H9 (cell line): ENCODE data around the gene MEGF9. TPM values are rescaled to one million over a fixed set of nuclear protein-coding genes. Genes with fewer than 3 reads are reported as not detected.

Experiments
- DNase-seq: peaks from one replicate; pipeline ENCODE4 v3.0.0-alpha.2; 2017
- H2AFZ ChIP-seq: one replicate; pipeline ENCODE4 v1.6.1; 2013; ENCODE audit warnings: mild to moderate bottlenecking, low read length, control low read depth, moderate library complexity
- H2AK5ac ChIP-seq: 2 replicates; pipeline ENCODE4 v1.6.1; 2013; ENCODE audit warnings: low read length, control low read depth, mixed read lengths; ENCODE audit not compliant: insufficient read length
- H2BK120ac ChIP-seq: one replicate; pipeline ENCODE4 v1.6.1; 2013; ENCODE audit warnings: low read depth, mild to moderate bottlenecking, low read length, control low read depth, inconsistent platforms; ENCODE audit not compliant: poor library complexity, severe bottlenecking
- H2BK12ac ChIP-seq: 2 replicates; pipeline ENCODE4 v1.6.1; 2013; ENCODE audit warnings: low read length, control low read depth, mixed read lengths, low read depth; ENCODE audit not compliant: insufficient read length
- H2BK15ac ChIP-seq: 2 replicates; pipeline ENCODE4 v1.6.1; 2013; ENCODE audit warnings: low read depth, low read length, control low read depth
- H2BK20ac ChIP-seq: one replicate; pipeline ENCODE4 v1.6.1; 2013; ENCODE audit warnings: low read depth, mild to moderate bottlenecking, low read length, control low read depth, inconsistent platforms; ENCODE audit not compliant: poor library complexity, severe bottlenecking
- H2BK5ac ChIP-seq: 2 replicates; pipeline ENCODE4 v1.6.1; 2013; ENCODE audit warnings: low read length, control low read depth, mixed read lengths; ENCODE audit not compliant: insufficient read length
- H3K14ac ChIP-seq: 2 replicates; pipeline ENCODE4 v1.6.1; 2013; ENCODE audit warnings: low read length, control low read depth; ENCODE audit not compliant: insufficient read depth
- H3K18ac ChIP-seq: 2 replicates; pipeline ENCODE4 v1.6.1; 2013; ENCODE audit warnings: low read depth, mild to moderate bottlenecking, mixed read lengths, low read length, control low read depth; ENCODE audit not compliant: insufficient read length
- H3K23ac ChIP-seq: 2 replicates; pipeline ENCODE4 v1.6.1; 2013; ENCODE audit warnings: low read length, control low read depth, mixed read lengths, low read depth; ENCODE audit not compliant: insufficient read length
- H3K23me2 ChIP-seq: 2 replicates; pipeline ENCODE4 v1.6.1; 2013; ENCODE audit warnings: low read depth, mild to moderate bottlenecking, mixed read lengths, low read length, control low read depth; ENCODE audit not compliant: insufficient read length, poor library complexity, severe bottlenecking
- H3K27ac ChIP-seq: 2 replicates; pipeline ENCODE4 v1.5.1; 2013; ENCODE audit warnings: low read length, control low read depth, mixed read lengths, low read depth; ENCODE audit not compliant: insufficient read length
- H3K27me3 ChIP-seq: 2 replicates; pipeline ENCODE4 v1.6.1; 2013; ENCODE audit warnings: low read length, control low read depth, inconsistent platforms; ENCODE audit not compliant: insufficient read depth
- H3K4ac ChIP-seq: 2 replicates; pipeline ENCODE4 v1.6.1; 2013; ENCODE audit warnings: low read depth, mild to moderate bottlenecking, control low read depth, inconsistent platforms, low read length, moderate library complexity
- H3K4me1 ChIP-seq: 2 replicates; pipeline ENCODE4 v1.6.1; 2013; ENCODE audit warnings: low read length, control low read depth, inconsistent platforms; ENCODE audit not compliant: insufficient read depth
- H3K4me2 ChIP-seq: 2 replicates; pipeline ENCODE4 v1.6.1; 2013; ENCODE audit warnings: low read length, control low read depth, mixed read lengths; ENCODE audit not compliant: insufficient read length, insufficient read depth
- H3K56ac ChIP-seq: 2 replicates; pipeline ENCODE4 v1.6.1; 2013; ENCODE audit warnings: low read depth, mild to moderate bottlenecking, mixed read lengths, low read length, control low read depth; ENCODE audit not compliant: insufficient read length
- H3K79me1 ChIP-seq: 2 replicates; pipeline ENCODE4 v1.6.1; 2013; ENCODE audit warnings: low read depth, mild to moderate bottlenecking, moderate library complexity, low read length, control low read depth, inconsistent platforms; ENCODE audit not compliant: insufficient read depth, poor library complexity, severe bottlenecking
- H3K79me2 ChIP-seq: 2 replicates; pipeline ENCODE4 v1.6.1; 2013; ENCODE audit warnings: low read length, control low read depth, inconsistent platforms; ENCODE audit not compliant: insufficient read depth
- H3K9ac ChIP-seq: 2 replicates; pipeline ENCODE4 v1.6.1; 2013; ENCODE audit warnings: low read length, control low read depth, mixed read lengths; ENCODE audit not compliant: insufficient read length; ENCODE audit errors: extremely low read depth
- H3K9me3 ChIP-seq: one replicate; pipeline ENCODE4 v1.6.1; 2013; ENCODE audit warnings: low read depth, low read length, inconsistent platforms; ENCODE audit not compliant: control insufficient read depth
- H3T11ph ChIP-seq: one replicate; pipeline ENCODE4 v1.6.1; 2013; ENCODE audit warnings: mild to moderate bottlenecking, low read length, control low read depth, inconsistent platforms
- H4K20me1 ChIP-seq: one replicate; pipeline ENCODE4 v1.6.1; 2013; ENCODE audit not compliant: control insufficient read depth, insufficient read length, insufficient read depth
- H4K5ac ChIP-seq: 2 replicates; pipeline ENCODE4 v1.6.1; 2013; ENCODE audit warnings: low read depth, mild to moderate bottlenecking, mixed read lengths, low read length, control low read depth; ENCODE audit not compliant: insufficient read length
- H4K8ac ChIP-seq: replicated peaks from 2 replicates; pipeline ENCODE4 v1.6.1; 2013; ENCODE audit warnings: low read length, control low read depth, mixed read lengths, low read depth; ENCODE audit not compliant: insufficient read length
- H4K91ac ChIP-seq: 2 replicates; pipeline ENCODE4 v1.6.1; 2013; ENCODE audit warnings: low read depth, mild to moderate bottlenecking, moderate library complexity, mixed read lengths, low read length, control low read depth; ENCODE audit not compliant: insufficient read length
- H3K27ac Mint-ChIP-seq, 3 experiments: 2 replicates in 2 of 3; 3 replicates in 1 of 3; pipeline ENCODE4 v1.8.0; 2020 to 2021; ENCODE audit warnings: mixed read lengths in 3 of 3, mild to moderate bottlenecking in 1 of 3, moderate library complexity in 1 of 3
- H3K27me3 Mint-ChIP-seq: 2 replicates; pipeline ENCODE4 v1.8.0; 2021; ENCODE audit warnings: low read depth, mild to moderate bottlenecking, moderate library complexity, mixed read lengths
- H3K36me3 Mint-ChIP-seq, 3 experiments: 2 replicates in 2 of 3; 3 replicates in 1 of 3; pipeline ENCODE4 v1.8.0; 2020 to 2021; ENCODE audit warnings: low read depth in 3 of 3, mixed read lengths in 3 of 3; ENCODE audit not compliant: insufficient read depth in 1 of 3
- H3K4me1 Mint-ChIP-seq, 2 experiments: 2 replicates each; pipeline ENCODE4 v1.8.0; 2020; ENCODE audit warnings: mixed read lengths in 2 of 2
- H3K4me3 Mint-ChIP-seq, 2 experiments: 2 replicates in 1 of 2; 3 replicates in 1 of 2; pipeline ENCODE4 v1.8.0; 2020 to 2021; ENCODE audit warnings: mild to moderate bottlenecking in 2 of 2, mixed read lengths in 2 of 2, moderate library complexity in 1 of 2
- H3K9me3 Mint-ChIP-seq, 2 experiments: 2 replicates in 1 of 2; 3 replicates in 1 of 2; pipeline ENCODE4 v1.8.0; 2020; ENCODE audit warnings: mild to moderate bottlenecking in 2 of 2, mixed read lengths in 2 of 2, moderate library complexity in 1 of 2
- WGBS: extraction: QIAGEN DNeasy Blood & Tissue Kit; methylation state at CpG from one replicate; pipeline ENCODE4 v1.1.7; 2013; ENCODE audit warnings: missing lambda C conversion rate, low lambda C conversion rate, mixed read lengths; ENCODE audit not compliant: insufficient read length; ENCODE audit errors: extremely low coverage; 5-methylcytosine and 5-hydroxymethylcytosine counted together
- long read RNA-seq: library from polyadenylated mRNA; unstranded; transcript quantifications from one replicate; pipeline ENCODE4 v2.0.0, GENCODE V29; 2020
- total RNA-seq: library from RNA; stranded (reverse); gene quantifications from 2 replicates; pipeline ENCODE4 v1.2.1, GENCODE V29; 2021
- TF ChIP-seq, protein P1 (sequence below): fragments of 200-600 bp; sonication (generic); conservative IDR thresholded peaks from 3 replicates; pipeline ENCODE4 v1.8.0; 2021; ENCODE audit warnings: antibody characterized with exemption, mild to moderate bottlenecking

Gene MEGF9
- total RNA-seq, result 0.94 and 0.99 TPM in 2 replicates
- long read RNA-seq, partial matches to known transcripts, result 0 of 1 reads
- long read RNA-seq, other reads (novel, unspliced or antisense), result 1 of 1 reads

DNA sequence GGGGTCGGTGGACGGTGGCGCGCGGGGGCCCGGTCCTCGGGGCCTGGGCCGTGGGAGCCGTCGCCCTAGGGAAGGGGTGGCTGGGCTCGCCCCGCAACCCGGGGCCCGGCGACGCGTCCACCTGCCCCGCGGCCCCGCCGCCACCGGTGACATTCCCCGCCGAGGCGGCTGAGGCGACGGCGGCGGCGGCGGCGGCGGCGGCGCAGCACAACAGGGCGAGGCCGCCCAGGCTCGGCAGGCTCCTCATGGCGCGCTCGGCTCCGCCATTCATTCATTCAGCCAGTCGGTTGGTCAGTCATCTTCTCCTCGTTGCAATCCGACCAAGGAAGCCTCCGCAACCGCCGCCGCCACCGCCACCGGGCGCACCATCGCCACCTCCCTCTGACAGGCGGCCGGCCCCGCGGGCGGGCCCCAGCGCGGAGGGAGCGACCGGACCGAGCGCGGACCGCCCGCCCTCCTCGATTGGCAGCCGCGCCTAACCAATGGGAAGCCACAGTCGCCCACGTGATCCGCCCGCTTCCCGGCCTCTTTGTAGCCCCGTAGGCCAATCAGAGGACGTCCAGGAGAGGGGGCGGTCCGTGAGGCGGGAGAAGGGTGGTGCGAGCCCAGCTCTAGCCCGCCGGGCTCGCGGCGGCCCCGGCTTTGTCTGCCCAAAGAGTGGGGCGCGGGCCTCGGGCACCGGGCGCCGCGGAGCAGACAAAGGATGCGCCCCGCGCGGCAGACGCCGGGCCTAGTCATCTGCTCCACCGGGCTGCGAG lies at the start of gene MEGF9:
TSS of gene MEGF9 (minus strand) at position 383 of the 758 bp plus-strand sequence. CDS start at position 271, 112 bp downstream.
- H3K4ac ChIP-seq, result no peak within 1 kb of the TSS
- Mint-ChIP-seq H3K4me3 (peak within 1 kb of the TSS; percentile 80 to 88), H3K36me3 (no peaks in the 10 kb centered on the region), H3K4me1 (peaks cover 14 to 28% of the 10 kb centered on the region in 2 experiments), H3K27me3 (peaks cover 34% of the 10 kb centered on the region), H3K9me3 (no peaks in the 10 kb centered on the region), H3K27ac (no peak within 1 kb of the TSS)
- H3K18ac ChIP-seq, result peak within 1 kb of the TSS; percentile 61
- TF ChIP-seq, protein P1, sequence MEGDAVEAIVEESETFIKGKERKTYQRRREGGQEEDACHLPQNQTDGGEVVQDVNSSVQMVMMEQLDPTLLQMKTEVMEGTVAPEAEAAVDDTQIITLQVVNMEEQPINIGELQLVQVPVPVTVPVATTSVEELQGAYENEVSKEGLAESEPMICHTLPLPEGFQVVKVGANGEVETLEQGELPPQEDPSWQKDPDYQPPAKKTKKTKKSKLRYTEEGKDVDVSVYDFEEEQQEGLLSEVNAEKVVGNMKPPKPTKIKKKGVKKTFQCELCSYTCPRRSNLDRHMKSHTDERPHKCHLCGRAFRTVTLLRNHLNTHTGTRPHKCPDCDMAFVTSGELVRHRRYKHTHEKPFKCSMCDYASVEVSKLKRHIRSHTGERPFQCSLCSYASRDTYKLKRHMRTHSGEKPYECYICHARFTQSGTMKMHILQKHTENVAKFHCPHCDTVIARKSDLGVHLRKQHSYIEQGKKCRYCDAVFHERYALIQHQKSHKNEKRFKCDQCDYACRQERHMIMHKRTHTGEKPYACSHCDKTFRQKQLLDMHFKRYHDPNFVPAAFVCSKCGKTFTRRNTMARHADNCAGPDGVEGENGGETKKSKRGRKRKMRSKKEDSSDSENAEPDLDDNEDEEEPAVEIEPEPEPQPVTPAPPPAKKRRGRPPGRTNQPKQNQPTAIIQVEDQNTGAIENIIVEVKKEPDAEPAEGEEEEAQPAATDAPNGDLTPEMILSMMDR, result no peak
- peaks cover 10% of the 10 kb centered on the region for H3K23me2 ChIP-seq
- H4K5ac ChIP-seq, result no peak within 1 kb of the TSS
- no peaks in the 10 kb centered on the region for H3K79me2 ChIP-seq
- no CpG with 5 or more reads among the region's 102 CpGs for WGBS
- no peak within 1 kb of the TSS for H2BK5ac ChIP-seq
- H3K9ac ChIP-seq, result peak within 1 kb of the TSS; percentile 36
- no peak within 1 kb of the TSS for H4K91ac ChIP-seq
- H3K9me3 ChIP-seq, result no peaks in the 10 kb centered on the region
- H3K27me3 ChIP-seq, result peaks cover 13% of the 10 kb centered on the region; the same call in 1 of the 2 replicates
- H2BK12ac ChIP-seq, result no peak within 1 kb of the TSS
- H2AFZ ChIP-seq, result no peak within 1 kb of the TSS
- no peak within 1 kb of the TSS for H4K8ac ChIP-seq
- H3K27ac ChIP-seq, result no peak within 1 kb of the TSS
- H2AK5ac ChIP-seq, result no peak within 1 kb of the TSS
- no peak within 1 kb of the TSS for H2BK120ac ChIP-seq
- H3K4me2 ChIP-seq, result peak within 1 kb of the TSS; percentile 28
- H3K4me1 ChIP-seq, result no peaks in the 10 kb centered on the region
- DNase-seq, result peak; percentile 97
- H3K79me1 ChIP-seq, result no peaks in the 10 kb centered on the region
- no peak within 1 kb of the TSS for H3T11ph ChIP-seq
- H2BK15ac ChIP-seq, result no peak within 1 kb of the TSS
- no peaks in the 10 kb centered on the region for H4K20me1 ChIP-seq
- peak within 1 kb of the TSS; percentile 72 for H3K14ac ChIP-seq
- no peak within 1 kb of the TSS for H3K23ac ChIP-seq
- no peak within 1 kb of the TSS for H2BK20ac ChIP-seq
- no peak within 1 kb of the TSS for H3K56ac ChIP-seq
